NCI-H146 treated with DMSO at 0.1 percent for 48 hours (cell line): ENCODE measurements around the gene CNNM1.

Experiments used
- DNase-seq: peaks from one replicate; lab custom pipeline; 2025; ENCODE audit not compliant: unreplicated experiment; lab: John Stamatoyannopoulos, UW

Gene CNNM1

DNA sequence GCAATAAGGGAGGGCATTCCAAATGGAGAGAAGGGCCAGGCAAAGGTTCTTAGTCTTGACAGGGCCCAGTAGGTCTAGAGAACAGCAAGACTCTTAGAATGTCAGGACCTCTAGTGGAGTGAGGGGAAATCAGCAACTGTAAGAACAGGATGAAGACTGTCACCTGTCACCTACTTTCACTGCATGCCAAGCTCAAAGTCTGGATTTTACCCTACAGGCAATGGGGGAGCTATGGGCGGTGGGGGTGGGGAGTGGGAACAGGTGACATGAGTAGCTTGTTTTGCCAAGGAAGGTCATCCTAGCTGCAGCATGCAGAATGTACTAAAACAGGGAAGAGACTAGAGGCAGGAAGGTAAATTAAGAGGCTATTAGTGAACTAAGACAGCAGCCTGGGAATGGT lies 82.9 kb downstream of the CNNM1 start:
- no peak for DNase-seq

DNA sequence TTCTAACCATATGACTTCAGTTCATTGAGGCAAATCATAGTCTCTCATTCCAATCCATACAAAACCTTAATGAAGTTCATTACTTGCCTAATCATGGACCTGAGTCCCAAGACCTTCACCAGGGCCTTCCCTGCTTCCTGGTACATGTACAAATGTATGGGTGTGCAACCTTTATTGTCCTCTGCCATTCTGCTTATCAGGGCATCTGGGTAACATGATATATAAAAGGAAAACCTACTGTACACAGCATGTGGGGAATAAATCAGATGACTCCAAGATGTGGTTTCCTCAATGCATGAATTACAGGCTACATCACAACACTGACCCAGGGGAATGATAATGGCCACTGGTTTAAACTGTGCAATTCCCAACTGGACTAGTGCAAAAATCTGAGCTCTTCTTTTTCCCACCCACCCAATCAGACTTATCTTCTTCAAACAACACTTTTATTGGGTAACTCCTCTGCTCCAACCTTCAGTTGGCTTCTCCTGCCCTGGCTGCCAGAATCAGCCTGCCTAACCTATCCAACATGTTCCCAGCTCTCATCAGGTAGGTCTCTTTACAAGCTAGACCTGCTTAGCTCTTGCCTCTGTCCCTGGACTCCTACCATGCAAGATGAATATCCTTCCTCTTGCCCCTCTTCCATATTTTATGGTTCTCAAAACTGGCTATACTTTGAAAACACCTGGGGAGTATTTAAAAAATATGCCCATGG lies 89.9 kb downstream of the CNNM1 start:
- DNase-seq = no peak

DNA sequence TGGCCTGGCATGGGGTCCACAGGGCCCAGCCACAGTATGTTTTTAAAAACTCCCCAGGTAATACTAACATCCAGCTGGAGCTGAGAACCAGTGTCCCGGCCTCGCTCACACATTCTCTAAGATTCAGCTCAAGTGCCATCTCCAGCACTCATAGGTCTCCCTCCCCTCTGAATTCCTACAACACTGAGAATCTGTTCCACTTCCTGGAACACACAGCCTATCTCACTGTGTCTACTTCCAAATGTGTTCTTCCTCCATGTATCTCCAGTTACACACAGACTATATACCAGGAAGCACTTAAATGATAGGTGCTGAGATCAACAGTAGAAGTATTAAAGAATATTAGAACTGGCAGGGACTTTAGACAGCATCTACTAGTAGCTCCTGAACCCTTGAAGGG lies 90.5 kb downstream of the CNNM1 start:
- no peak for DNase-seq

DNA sequence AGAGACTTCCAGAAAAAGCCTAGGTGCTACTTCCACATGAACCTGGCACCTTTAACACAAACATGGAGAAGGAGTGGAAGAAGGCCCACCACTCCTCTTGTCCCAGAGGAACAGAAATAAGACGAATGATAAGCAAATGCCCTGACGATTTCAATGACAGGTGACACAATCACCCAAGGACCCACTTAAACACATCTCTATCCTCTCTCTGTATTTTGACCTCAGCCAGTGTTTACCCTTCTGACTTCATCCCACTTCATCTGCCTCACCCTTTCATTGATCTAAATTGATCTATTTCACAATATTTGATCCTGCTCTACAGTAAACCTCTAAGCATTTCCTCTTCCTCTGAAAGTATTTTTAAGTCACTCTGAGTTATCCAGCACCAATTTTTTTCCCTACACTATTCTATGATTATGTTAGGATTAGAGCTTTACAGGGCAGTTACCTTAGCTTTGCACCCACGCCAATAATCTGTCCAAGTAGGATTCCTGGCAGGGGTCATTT lies 92.1 kb downstream of the CNNM1 start:
- DNase-seq = no peak

GRCh38 chr10:99422529-99423096 lies 93.5 kb downstream of the CNNM1 start:
- DNase-seq = no peak

- no peak for DNase-seq
These were observed 95.5 kb downstream of the CNNM1 start for GRCh38 chr10:99424656-99425055.

- DNase-seq = no peak
These were observed 96.0 kb downstream of the CNNM1 start for GRCh38 chr10:99425204-99425603.

GRCh38 chr10:99426689-99427088 lies 97.5 kb downstream of the CNNM1 start:
- no peak for DNase-seq

GRCh38 chr10:99427566-99428190 lies 98.5 kb downstream of the CNNM1 start:
- no peak for DNase-seq

DNA sequence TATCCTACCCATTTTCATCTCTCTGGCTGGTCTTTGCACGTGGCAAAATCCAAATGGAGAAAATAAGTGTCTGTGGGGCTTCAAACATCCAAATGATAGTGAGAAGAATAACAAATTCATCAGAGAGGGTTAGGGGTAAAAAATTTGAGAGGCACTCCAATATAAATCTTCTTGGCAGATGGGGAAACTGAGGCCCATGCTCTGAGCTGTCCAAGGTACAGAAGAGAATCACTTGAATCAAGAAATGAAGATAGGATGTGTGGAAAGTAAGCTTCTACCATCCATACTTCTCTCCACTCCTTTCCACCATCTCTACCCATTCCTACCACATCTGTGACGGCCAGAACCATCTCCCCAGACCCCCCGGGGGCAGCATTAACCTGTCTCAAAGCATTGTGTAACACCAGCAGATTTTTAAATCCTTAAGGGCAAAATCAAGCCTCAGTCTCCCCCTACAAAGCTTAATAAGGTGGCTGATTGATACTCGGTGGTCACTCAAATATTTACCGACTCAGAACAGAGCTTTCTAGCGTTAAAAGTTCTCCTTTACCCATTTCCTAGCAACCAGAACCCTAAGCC lies 100.5 kb downstream of the CNNM1 start:
- no peak for DNase-seq

- no peak for DNase-seq
These were observed 100.9 kb downstream of the CNNM1 start for GRCh38 chr10:99430116-99430450.

- DNase-seq = peak; percentile 98
These were observed 101.5 kb downstream of the CNNM1 start, which contains the start of gene GOT1 for GRCh38 chr10:99430451-99431189. GOT1 (minus strand) TSS chr10:99430624; CDS start chr10:99430565, 59 bp downstream.

- no peak for DNase-seq
These were observed 102.1 kb downstream of the CNNM1 start for GRCh38 chr10:99431190-99431760.

- no peak for DNase-seq
These were observed 102.9 kb downstream of the CNNM1 start for GRCh38 chr10:99432047-99432446.

DNA sequence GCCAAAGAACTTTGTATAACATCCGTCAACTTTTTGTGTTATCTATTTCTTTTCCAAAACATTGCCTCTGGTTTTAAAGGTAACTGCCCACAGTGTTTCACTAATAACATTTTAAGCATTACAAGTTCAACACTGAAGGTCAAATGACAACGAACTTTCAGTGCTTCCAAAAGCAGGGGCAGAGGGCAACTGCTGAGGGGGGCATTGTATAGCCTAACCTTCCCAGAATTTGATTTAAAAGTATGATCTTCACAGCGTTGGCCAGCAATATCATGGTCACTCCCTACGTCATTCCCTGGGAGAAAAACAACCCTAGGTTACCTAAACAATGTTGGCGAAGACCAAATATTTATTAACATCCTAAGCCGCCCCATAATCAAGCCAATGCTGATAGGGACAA lies 103.7 kb downstream of the CNNM1 start:
- no peak for DNase-seq

- DNase-seq = no peak
These were observed 104.3 kb downstream of the CNNM1 start for GRCh38 chr10:99433378-99434020.

DNA sequence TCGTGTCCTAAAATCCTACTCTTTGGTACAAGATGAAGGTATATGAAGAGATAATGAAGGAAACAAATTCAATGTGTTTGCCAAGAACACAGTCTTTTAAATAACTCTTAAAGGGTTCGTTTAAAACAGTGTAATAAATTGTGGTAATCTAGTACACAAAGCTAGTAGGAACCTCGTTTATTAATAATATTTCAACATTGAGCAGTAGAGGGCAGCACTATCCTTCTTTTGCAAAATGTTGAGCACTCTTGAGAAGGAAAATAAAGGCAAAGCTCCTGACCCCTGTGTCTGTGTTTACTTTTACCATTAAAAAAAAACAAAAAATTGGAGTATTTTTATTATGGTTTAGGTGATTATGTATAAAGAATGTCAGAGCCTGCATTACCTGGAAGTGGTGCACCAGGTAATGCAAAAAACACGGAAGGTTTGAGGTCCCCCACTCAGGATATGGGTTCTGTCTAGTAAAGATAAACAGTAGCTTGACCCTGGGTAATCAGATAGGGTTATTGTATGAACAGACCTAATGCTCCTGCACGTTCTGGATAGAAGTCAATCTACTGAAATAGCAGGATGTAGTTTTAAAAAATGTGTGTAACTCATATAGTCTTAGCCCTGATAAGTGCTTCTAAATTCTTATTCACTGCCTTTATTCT lies 107.0 kb downstream of the CNNM1 start:
- DNase-seq = peak; percentile 53

GRCh38 chr10:99438890-99439289 lies 109.7 kb downstream of the CNNM1 start:
- no peak for DNase-seq

DNA sequence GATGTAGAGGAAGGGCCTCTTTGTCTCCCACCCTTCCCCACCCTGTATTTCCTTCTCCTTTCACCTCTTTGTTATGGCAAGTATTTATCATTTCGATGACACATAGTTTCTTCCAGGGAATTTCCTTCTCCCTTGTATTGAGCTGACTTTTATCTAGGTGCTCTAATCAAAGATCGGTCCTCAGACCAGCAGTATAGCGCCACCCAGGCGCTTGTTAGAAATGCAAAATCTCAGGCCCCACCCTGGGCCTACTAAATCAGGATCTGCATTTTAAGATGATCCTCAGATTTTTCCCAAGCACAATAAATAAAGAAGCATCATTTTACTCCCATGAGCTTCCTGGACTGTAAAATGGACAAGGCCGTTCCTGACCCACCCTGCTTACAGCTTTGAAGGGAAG lies 113.2 kb downstream of the CNNM1 start:
- DNase-seq = no peak

GRCh38 chr10:99443500-99443899 lies 114.3 kb downstream of the CNNM1 start:
- no peak for DNase-seq
